Measurements from ENCODE around the gene CFAP221.

DNA sequence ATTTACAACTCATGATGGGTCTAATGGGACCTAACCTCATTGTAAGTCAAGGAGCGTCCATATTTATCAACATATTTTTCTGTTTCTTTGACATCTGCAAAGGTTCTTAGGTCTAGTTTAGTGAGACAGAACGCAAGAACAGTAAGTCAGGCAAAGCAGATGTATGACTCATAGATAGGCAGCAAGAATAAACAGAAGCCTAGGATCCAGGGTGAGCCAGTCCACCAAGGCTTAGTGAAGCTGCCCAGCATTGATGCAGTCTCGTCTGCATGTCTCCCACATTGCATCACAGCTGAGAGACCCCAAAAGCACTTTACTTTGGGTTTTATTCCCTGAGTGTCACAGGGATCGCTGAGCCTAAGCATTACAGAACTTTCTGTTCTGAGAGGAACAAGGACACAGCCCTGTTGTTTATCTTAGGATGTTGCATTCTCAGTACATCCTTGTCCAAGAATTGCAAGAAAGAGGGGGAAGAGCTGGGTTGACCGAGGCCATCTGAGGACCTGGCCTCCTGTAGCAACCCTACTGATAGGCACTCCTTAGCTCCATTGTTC lies 105.2 kb downstream of the CFAP221 start:
- TF ChIP-seq, protein P1, sequence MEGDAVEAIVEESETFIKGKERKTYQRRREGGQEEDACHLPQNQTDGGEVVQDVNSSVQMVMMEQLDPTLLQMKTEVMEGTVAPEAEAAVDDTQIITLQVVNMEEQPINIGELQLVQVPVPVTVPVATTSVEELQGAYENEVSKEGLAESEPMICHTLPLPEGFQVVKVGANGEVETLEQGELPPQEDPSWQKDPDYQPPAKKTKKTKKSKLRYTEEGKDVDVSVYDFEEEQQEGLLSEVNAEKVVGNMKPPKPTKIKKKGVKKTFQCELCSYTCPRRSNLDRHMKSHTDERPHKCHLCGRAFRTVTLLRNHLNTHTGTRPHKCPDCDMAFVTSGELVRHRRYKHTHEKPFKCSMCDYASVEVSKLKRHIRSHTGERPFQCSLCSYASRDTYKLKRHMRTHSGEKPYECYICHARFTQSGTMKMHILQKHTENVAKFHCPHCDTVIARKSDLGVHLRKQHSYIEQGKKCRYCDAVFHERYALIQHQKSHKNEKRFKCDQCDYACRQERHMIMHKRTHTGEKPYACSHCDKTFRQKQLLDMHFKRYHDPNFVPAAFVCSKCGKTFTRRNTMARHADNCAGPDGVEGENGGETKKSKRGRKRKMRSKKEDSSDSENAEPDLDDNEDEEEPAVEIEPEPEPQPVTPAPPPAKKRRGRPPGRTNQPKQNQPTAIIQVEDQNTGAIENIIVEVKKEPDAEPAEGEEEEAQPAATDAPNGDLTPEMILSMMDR (optimal IDR thresholded peaks at IDR 0.05 in 1 of 3, IDR thresholded peaks at IDR 0.05 in 1 of 3, conservative IDR thresholded peaks at IDR 0.05 in 1 of 3; ENCODE audit: extremely low read depth in 1 of 3, insufficient read depth in 2 of 3, low read length in 3 of 3) = no peak
- no peak for TF ChIP-seq EZH2 (IDR thresholded peaks at IDR 0.05; ENCODE audit: low read length)

Data from keratinocyte (primary cell).